22Rv1 (cell line): ENCODE measurements around the gene SEMA4F.

Experiments
- H3K27ac ChIP-seq: fragments of 450-650 bp; 2 replicates; pipeline ENCODE4 v1.5.1; 2017
- CTCF ChIP-seq: fragments of 450-650 bp; IDR thresholded peaks from 2 replicates; pipeline ENCODE4 v1.5.1; 2017; ENCODE audit warnings: mild to moderate bottlenecking
- ZFX ChIP-seq: fragments of 450-650 bp; IDR thresholded peaks from 2 replicates; pipeline ENCODE4 v1.6.1; 2017; ENCODE audit warnings: antibody characterized with exemption, borderline replicate concordance

Gene SEMA4F

DNA sequence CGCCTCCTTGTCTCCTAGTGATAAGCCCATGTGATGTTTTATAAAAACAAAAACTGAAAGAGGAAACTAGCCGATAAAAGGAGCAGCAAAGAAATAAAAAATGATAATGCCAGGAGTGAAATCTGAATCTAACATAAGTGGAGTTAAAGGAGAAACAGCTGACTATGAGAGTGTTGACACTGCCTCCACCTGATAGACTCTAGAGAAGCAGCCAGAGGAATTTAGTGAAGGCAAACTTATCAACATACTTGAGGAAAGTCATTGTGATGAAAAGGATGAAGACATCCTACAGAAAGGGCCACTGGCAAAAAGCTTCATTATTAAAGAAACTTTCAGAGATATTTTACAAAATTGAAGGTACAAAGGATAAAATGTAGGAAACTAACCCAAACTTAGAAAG, 7.8 kb upstream of the SEMA4F start:
- TF ChIP-seq CTCF (no peak), ZFX (no peak)
- H3K27ac ChIP-seq: no peak overlapping the region

DNA sequence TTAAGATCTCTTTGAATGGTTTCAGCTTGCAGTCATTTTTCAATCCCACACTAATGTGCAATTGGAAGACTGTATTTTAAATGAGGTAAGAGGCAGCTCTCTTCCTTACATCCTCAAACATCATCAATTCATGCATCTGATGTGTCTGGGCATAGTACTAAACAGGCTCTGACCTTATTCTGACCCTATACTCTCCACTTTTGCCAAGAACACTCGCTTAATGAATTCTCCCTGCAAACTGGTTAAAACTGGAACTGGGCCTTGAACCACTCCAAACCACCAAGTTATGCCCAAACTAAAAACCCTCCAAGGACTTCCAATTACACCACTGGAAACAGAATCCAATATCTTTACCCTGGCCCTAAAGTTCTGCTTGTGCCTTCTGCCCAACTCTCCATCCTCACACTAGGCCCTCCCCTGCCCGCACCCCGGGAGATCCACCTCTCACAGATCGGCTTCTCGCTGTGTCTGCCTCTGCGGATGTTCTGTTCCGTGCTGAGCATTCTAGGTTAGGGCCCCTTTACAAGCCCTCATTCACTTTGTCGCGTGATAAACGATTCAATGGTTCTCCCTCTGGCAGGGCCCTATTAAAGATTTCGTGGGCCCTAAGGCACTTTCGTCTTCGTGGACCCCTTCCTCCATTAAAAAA, 7.1 kb upstream of the SEMA4F start:
- H3K27ac ChIP-seq: no peak overlapping the region
- TF ChIP-seq ZFX (no peak), CTCF (no peak)

DNA sequence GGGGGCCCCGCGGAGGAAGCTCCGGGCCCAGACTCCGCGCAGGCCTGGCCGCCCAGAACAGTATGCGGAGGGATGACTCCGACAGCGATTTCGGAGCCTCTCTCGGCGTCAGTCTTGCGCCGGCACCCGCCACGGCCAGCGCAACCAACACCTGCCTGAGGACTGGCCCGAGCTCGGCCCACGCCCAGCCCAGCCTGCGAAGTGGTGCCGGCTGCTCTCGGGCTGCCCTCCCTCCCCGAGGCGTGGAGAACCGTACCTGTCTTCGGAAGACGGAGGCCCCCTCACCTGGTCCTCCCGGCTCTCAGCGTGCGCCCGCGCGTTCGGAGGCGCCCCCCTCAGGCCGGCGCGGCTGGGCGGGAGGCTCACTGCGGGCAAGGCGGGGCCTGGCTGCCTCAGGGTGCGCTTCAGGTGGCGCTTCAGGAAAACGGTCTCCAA, 6.0 kb upstream of the SEMA4F start, which contains the start of gene M1AP:
Gene M1AP (minus strand): TSS at position 322 of the 435 bp plus-strand sequence. CDS start 8,055 bp downstream, outside the sequence.
- no peak within 1 kb of the TSS for H3K27ac ChIP-seq
- TF ChIP-seq CTCF: no peak
- TF ChIP-seq ZFX: no peak

DNA sequence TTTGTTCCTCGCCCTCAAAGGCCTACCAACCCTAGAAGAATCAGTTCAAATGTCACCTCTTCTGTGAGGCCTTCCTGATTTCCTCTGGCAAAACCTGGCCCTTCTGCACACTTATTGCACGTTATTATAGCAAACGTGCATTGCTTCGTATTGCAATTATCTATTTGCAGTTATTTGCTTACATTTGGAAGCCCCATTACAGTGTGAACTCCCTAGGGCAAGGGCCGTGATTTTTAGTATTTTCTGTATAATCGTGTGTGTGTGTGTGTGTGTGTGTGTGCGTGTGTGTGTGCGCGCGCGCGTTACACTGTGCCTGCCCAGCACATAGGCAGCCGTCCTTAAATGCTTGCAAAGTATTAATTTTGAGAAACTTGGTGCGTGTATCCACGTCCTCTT, 460 bp upstream of the SEMA4F start:
- H3K27ac ChIP-seq: peak overlapping the region; percentile 65
- TF ChIP-seq CTCF: no peak
- no peak for TF ChIP-seq ZFX

DNA sequence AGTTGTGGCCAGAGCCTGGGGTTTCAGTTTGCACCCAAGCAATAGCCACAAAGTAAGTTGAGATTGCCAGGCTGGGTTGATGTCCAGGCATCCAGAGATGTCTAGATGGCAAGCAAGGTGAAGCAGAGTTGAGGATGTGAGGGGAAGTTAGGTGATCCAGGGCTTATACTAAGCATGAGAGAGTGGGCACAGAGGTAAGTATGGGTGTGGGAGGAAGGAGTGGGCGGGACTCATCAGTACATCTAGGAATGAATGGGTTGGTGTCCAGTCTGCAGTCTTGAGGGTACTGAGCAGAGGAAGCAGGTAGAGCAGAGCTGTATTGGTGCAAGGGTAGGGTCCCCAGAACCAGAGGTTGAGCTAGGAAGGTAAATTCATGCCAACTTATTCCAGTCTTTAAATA, 1.5 kb downstream of the SEMA4F start:
- no peak overlapping the region for H3K27ac ChIP-seq
- TF ChIP-seq ZFX (no peak), CTCF (no peak)

- no peak overlapping the region for H3K27ac ChIP-seq
- no peak for TF ChIP-seq ZFX
- TF ChIP-seq CTCF: no peak
These were observed 4.5 kb downstream of the SEMA4F start for GRCh38 chr2:74658516-74658915.

DNA sequence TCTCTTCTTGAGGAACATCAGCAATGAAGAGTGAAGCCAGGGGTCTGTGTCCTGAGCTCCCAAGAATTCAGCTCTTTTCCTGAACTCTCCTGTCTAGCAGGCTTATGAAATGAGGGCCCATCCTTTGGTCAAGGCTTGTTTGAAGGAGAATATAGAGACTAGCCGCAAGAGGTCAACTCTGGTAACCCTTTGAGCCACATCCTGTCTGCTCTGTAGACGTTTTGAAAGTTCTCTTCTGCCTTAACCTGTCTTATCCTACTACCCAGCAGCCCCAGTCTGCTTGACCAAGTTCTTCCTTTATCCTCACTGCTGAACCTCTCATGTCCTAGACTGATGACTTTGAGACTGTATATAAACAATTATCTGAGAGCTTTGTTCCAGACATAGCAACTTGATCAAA, 5.4 kb downstream of the SEMA4F start:
- TF ChIP-seq ZFX (no peak), CTCF (no peak)
- no peak overlapping the region for H3K27ac ChIP-seq
